H1 (cell line): ENCODE data around the gene NR4A3. TPM values are rescaled to one million over a fixed set of nuclear protein-coding genes. Genes with fewer than 3 reads are reported as not detected.

ENCODE experiments used
- CTCF ChIA-PET: fragments of 300-600 bp; sonication (Branson Sonifier 250); formaldehyde crosslinking; loops from one replicate; lab custom pipeline; 2021; ENCODE audit not compliant: partially characterized antibody; lab: Charles Lee
- POLR2A ChIA-PET: fragments of 300-600 bp; sonication (Branson Sonifier 250); formaldehyde crosslinking; loops from one replicate; lab custom pipeline; 2021; ENCODE audit warnings: inconsistent platforms; ENCODE audit not compliant: partially characterized antibody; lab: Charles Lee
- DNase-seq, 2 experiments: peaks; one replicate each; pipeline versions ENCODE4 v3.0.0 to v3.0.0-alpha.2; 2010 to 2022; ENCODE audit warnings: low spot score in 2 of 2, low read depth in 1 of 2, mixed read lengths in 1 of 2
- FAIRE-seq: peaks from 2 replicates; lab custom pipeline; 2011; peaks lifted over from hg19 to GRCh38; lab: Jason Lieb, UNC
- H2AFZ ChIP-seq: 2 replicates; pipeline ENCODE4 v1.8.1; 2012; ENCODE audit warnings: low read length, inconsistent platforms
- H2AK5ac ChIP-seq: 2 replicates; pipeline ENCODE4 v1.6.1; 2013; ENCODE audit warnings: low read depth, low read length
- H2BK120ac ChIP-seq: replicated peaks from 2 replicates; pipeline ENCODE3; 2013; ENCODE audit warnings: low read depth, low read length, inconsistent platforms
- H2BK12ac ChIP-seq: 2 replicates; pipeline ENCODE4 v1.6.1; 2013; ENCODE audit warnings: low read depth, low read length
- H2BK15ac ChIP-seq: 2 replicates; pipeline ENCODE4 v1.6.1; 2013; ENCODE audit warnings: low read length
- H2BK20ac ChIP-seq: 2 replicates; pipeline ENCODE4 v1.6.1; 2013; ENCODE audit warnings: low read length
- H2BK5ac ChIP-seq: 2 replicates; pipeline ENCODE4 v1.6.1; 2013; ENCODE audit warnings: low read depth, low read length
- H3K14ac ChIP-seq: 2 replicates; pipeline ENCODE4 v1.6.1; 2013; ENCODE audit warnings: inconsistent platforms; ENCODE audit not compliant: insufficient read length
- H3K18ac ChIP-seq: 2 replicates; pipeline ENCODE4 v1.6.1; 2013; ENCODE audit warnings: low read length; ENCODE audit errors: extremely low read depth
- H3K23ac ChIP-seq: 2 replicates; pipeline ENCODE4 v1.6.1; 2013; ENCODE audit warnings: inconsistent platforms; ENCODE audit not compliant: insufficient read length
- H3K23me2 ChIP-seq: 2 replicates; pipeline ENCODE4 v1.6.1; 2013; ENCODE audit warnings: low read depth, low read length
- H3K27ac ChIP-seq: 2 replicates; pipeline ENCODE4 v1.6.1; 2011; ENCODE audit warnings: low read depth, low read length, inconsistent platforms
- H3K27me3 ChIP-seq, 4 experiments: replicated peaks in 1 of 4; 1 replicate in 1 of 4; 2 replicates in 3 of 4; pipeline versions ENCODE4 v1.6.1 to v1.8.1; 2011 to 2013; ENCODE audit warnings: low read length in 3 of 4, mild to moderate bottlenecking in 3 of 4, inconsistent platforms in 2 of 4, mixed read lengths in 2 of 4, moderate library complexity in 1 of 4; ENCODE audit not compliant: control insufficient read depth in 3 of 4, insufficient read depth in 3 of 4; ENCODE audit errors: extremely low read depth in 1 of 4
- H3K36me3 ChIP-seq, 4 experiments: 2 replicates each; pipeline versions ENCODE4 v1.6.1 to v1.8.1; 2011 to 2013; ENCODE audit warnings: mild to moderate bottlenecking in 4 of 4, low read length in 3 of 4, moderate library complexity in 2 of 4, control low read depth in 1 of 4, inconsistent platforms in 1 of 4; ENCODE audit not compliant: insufficient read depth in 4 of 4, control insufficient read depth in 2 of 4
- H3K4ac ChIP-seq: replicated peaks from 2 replicates; pipeline ENCODE3; 2013; ENCODE audit warnings: low read length, low read depth, mixed read lengths, inconsistent platforms; ENCODE audit not compliant: insufficient read length
- H3K4me1 ChIP-seq, 4 experiments: replicated peaks in 1 of 4; 1 replicate in 1 of 4; 2 replicates in 3 of 4; pipeline versions ENCODE4 v1.6.1 to v1.8.1; 2011 to 2013; ENCODE audit warnings: low read length in 3 of 4, inconsistent platforms in 2 of 4, mixed read lengths in 1 of 4; ENCODE audit not compliant: insufficient read depth in 4 of 4, control insufficient read depth in 3 of 4
- H3K4me2 ChIP-seq, 2 experiments: 2 replicates each; pipeline versions ENCODE4 v1.6.1 to v1.8.1; 2011 to 2013; ENCODE audit warnings: low read depth in 2 of 2, low read length in 2 of 2, control low read depth in 1 of 2, inconsistent platforms in 1 of 2, mild to moderate bottlenecking in 1 of 2; ENCODE audit not compliant: insufficient read depth in 1 of 2
- H3K4me3 ChIP-seq, 4 experiments: fragments of 200-600, 300-600 bp in 1 of 4; sonication (generic), shearing (Covaris generic), sonication (Bioruptor Twin) in 1 of 4; 2 replicates each; pipeline versions ENCODE4 v1.5.1 to v1.8.1; 2011 to 2016; ENCODE audit warnings: low read length in 4 of 4, low read depth in 3 of 4, control low read depth in 2 of 4, inconsistent platforms in 2 of 4, mild to moderate bottlenecking in 2 of 4, mixed read lengths in 1 of 4, moderate library complexity in 1 of 4; ENCODE audit not compliant: insufficient read depth in 2 of 4; ENCODE audit errors: extremely low read depth in 1 of 4
- H3K56ac ChIP-seq: replicated peaks from 2 replicates; pipeline ENCODE3; 2013; ENCODE audit warnings: low read depth, mild to moderate bottlenecking, mixed read lengths, low read length, inconsistent platforms; ENCODE audit not compliant: insufficient read length
- H3K79me1 ChIP-seq: 2 replicates; pipeline ENCODE4 v1.6.1; 2013; ENCODE audit warnings: low read depth, low read length, control low read depth
- H3K79me2 ChIP-seq, 2 experiments: 2 replicates each; pipeline versions ENCODE4 v1.6.1 to v1.8.1; 2012 to 2013; ENCODE audit warnings: low read length in 2 of 2, mild to moderate bottlenecking in 2 of 2, inconsistent platforms in 1 of 2; ENCODE audit not compliant: insufficient read depth in 2 of 2, control insufficient read depth in 1 of 2
- H3K9ac ChIP-seq, 4 experiments: replicated peaks in 1 of 4; 1 replicate in 1 of 4; 2 replicates in 3 of 4; pipeline versions ENCODE4 v1.6.1 to v1.8.1; 2011 to 2013; ENCODE audit warnings: low read depth in 3 of 4, low read length in 3 of 4, control low read depth in 2 of 4, mild to moderate bottlenecking in 2 of 4, moderate library complexity in 2 of 4, inconsistent platforms in 1 of 4; ENCODE audit errors: extremely low read depth in 1 of 4
- H3K9me3 ChIP-seq, 2 experiments: 2 replicates each; pipeline versions ENCODE4 v1.6.1 to v1.8.1; 2012 to 2013; ENCODE audit warnings: mild to moderate bottlenecking in 2 of 2, moderate library complexity in 2 of 2, control low read depth in 1 of 2, inconsistent platforms in 1 of 2, low read depth in 1 of 2, low read length in 1 of 2, mixed read lengths in 1 of 2; ENCODE audit not compliant: insufficient read depth in 2 of 2
- H4K20me1 ChIP-seq, 2 experiments: replicated peaks in 1 of 2; 2 replicates each; pipeline versions ENCODE3 to v1.8.1; 2011 to 2013; ENCODE audit warnings: inconsistent platforms in 2 of 2, low read length in 2 of 2, mild to moderate bottlenecking in 1 of 2; ENCODE audit not compliant: insufficient read depth in 2 of 2, control insufficient read depth in 1 of 2
- H4K5ac ChIP-seq: 2 replicates; pipeline ENCODE4 v1.6.1; 2013; ENCODE audit warnings: low read length, low read depth, mixed read lengths, inconsistent platforms; ENCODE audit not compliant: insufficient read length
- H4K8ac ChIP-seq: 2 replicates; pipeline ENCODE4 v1.8.0; 2013; ENCODE audit warnings: mild to moderate bottlenecking, moderate library complexity, low read length, inconsistent platforms; ENCODE audit not compliant: insufficient read depth; ENCODE audit errors: extremely low read depth
- H4K91ac ChIP-seq: replicated peaks from 2 replicates; pipeline ENCODE3; 2013; ENCODE audit warnings: low read length, mixed read lengths, inconsistent platforms; ENCODE audit not compliant: insufficient read length
- CBX8 ChIP-seq: fragments of 300-800, 300-1000 bp; sonication (generic); IDR thresholded peaks from 2 replicates; pipeline ENCODE4 v1.7.1; 2016; ENCODE audit warnings: low read depth, low read length, borderline replicate concordance
- EP300 ChIP-seq, 2 experiments: IDR thresholded peaks; 1 replicate in 1 of 2; 2 replicates in 1 of 2; pipeline ENCODE4 v1.6.1; 2011 to 2012; ENCODE audit warnings: low read depth in 2 of 2, low read length in 2 of 2, mild to moderate bottlenecking in 2 of 2, borderline replicate concordance in 1 of 2, inconsistent platforms in 1 of 2, moderate library complexity in 1 of 2
- POLR2A ChIP-seq, 2 experiments: IDR thresholded peaks; 1 replicate in 1 of 2; 2 replicates in 1 of 2; pipeline ENCODE4 v1.6.1; 2011; ENCODE audit warnings: low read depth in 2 of 2, low read length in 2 of 2, mild to moderate bottlenecking in 2 of 2; ENCODE audit errors: control extremely low read depth in 1 of 2
- SAP30 ChIP-seq: fragments of 300-600 bp; sonication (generic); IDR thresholded peaks from 2 replicates; pipeline ENCODE4 v1.7.1; 2012; ENCODE audit warnings: low read length, moderate library complexity, mild to moderate bottlenecking, inconsistent platforms; ENCODE audit not compliant: insufficient read depth, insufficient replicate concordance
- WGBS, 2 experiments: shearing (Covaris generic) in 1 of 2; methylation state at CpG; one replicate each; pipeline versions ENCODE4 v1.1.6 to v1.1.7; 2013 to 2015; ENCODE audit warnings: low lambda C conversion rate in 2 of 2, mixed read lengths in 2 of 2, inconsistent platforms in 1 of 2, low coverage in 1 of 2, missing lambda C conversion rate in 1 of 2; ENCODE audit not compliant: insufficient replicate concordance in 2 of 2, insufficient coverage in 1 of 2, insufficient read length in 1 of 2; ENCODE audit errors: extremely low coverage in 1 of 2, missing lambda C conversion rate in 1 of 2; 5-methylcytosine and 5-hydroxymethylcytosine counted together
- polyA plus RNA-seq, 7 experiments: library from polyadenylated mRNA; depleted of rRNA in 3 of 7; stranded (reverse) in 5 of 7; unstranded in 2 of 7; fragments of >200 nt in 5 of 7; fragments of 200-250 nt in 2 of 7; gene quantifications; 1 replicate in 5 of 7; 2 replicates in 1 of 7; 4 replicates in 1 of 7; pipeline versions ENCODE4 v1.2.1 to v1.2.3, GENCODE V29; 2011 to 2013; ENCODE audit warnings: missing spikeins in 2 of 7, mixed read lengths in 2 of 7
- total RNA-seq: library from RNA; stranded (reverse); fragmentation: NEBNext Ultra II Directional; extraction: Animal tissue kit (Norgen Biotek cat#: 25700); gene quantifications from 2 replicates; pipeline ENCODE4 v1.2.1, GENCODE V29; 2021
- TF ChIP-seq, protein P1 (sequence below): IDR thresholded peaks from 2 replicates; pipeline ENCODE4 v1.6.1; 2011; ENCODE audit warnings: low read length, improper control_type of control experiment
- TF ChIP-seq, protein P2 (sequence below): IDR thresholded peaks from 2 replicates; pipeline ENCODE4 v1.6.1; 2011; ENCODE audit warnings: low read depth, mild to moderate bottlenecking, low read length; ENCODE audit not compliant: insufficient read depth
- TF ChIP-seq, protein P3 (sequence below), 3 experiments: IDR thresholded peaks; 1 replicate in 2 of 3; 2 replicates in 1 of 3; pipeline versions ENCODE4 v1.5.1 to v1.6.1; 2011; ENCODE audit warnings: low read length in 3 of 3, mild to moderate bottlenecking in 3 of 3, inconsistent platforms in 2 of 3, low read depth in 1 of 3, moderate library complexity in 1 of 3; ENCODE audit not compliant: insufficient read depth in 1 of 3; ENCODE audit errors: control extremely low read depth in 1 of 3
- TF ChIP-seq, protein P4 (sequence below): IDR thresholded peaks from 2 replicates; pipeline ENCODE4 v1.6.1; 2012; ENCODE audit warnings: inconsistent platforms

The NR4A3 gene
- total and polyA plus RNA-seq, 2 of the 8 experiments (the other 6 are each of a cell fraction or from before 2014, with no cell fraction given), result 0.05 to 0.30 TPM

DNA sequence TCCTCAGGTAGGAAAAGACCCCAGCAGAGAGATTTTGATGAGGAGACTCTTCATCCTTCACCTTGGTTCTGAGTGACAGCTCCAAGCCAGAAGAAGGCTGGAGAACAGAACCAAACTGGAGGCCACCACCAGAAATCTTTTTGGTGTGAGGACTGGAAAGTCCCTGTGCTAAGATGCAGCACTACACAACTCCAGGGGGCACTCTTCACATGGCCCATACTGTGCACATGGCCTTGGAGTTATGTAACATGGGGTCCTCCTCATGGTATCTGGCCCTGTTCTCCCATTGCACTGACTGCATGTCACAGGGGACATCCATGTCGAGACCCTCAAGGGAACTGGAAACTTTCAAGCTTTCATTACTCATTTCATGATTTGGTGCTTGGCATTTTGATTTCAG, 67.4 kb downstream of the NR4A3 start:
- H2BK15ac ChIP-seq, result no peak overlapping the region
- H2BK12ac ChIP-seq, result no peak overlapping the region
- FAIRE-seq (no peak), DNase-seq (no peak)
- H2BK120ac ChIP-seq, result no peak overlapping the region
- no peaks in the 10 kb centered on the region for H3K36me3 ChIP-seq
- H2AFZ ChIP-seq, result no peak overlapping the region
- H3K14ac ChIP-seq, result no peak overlapping the region
- H3K18ac ChIP-seq, result no peak overlapping the region
- no peak overlapping the region for H3K4ac ChIP-seq
- H3K9ac ChIP-seq, result no peak overlapping the region
- POLR2A ChIA-PET, result interaction anchor here (0.6 kb wide), 1 partner anchor 283 kb away, joined by 3 read pairs; no protein-coding TSS in a partner anchor
- 87% methylated on average over 1 of the region's 1 CpG; no CpG with 5 or more reads in 1 of the 2 experiments for WGBS, 2 experiments
- no peak overlapping the region for H3K4me3 ChIP-seq
- no peak overlapping the region for H4K91ac ChIP-seq
- H2BK5ac ChIP-seq, result no peak overlapping the region
- H2AK5ac ChIP-seq, result no peak overlapping the region
- H4K5ac ChIP-seq, result no peak overlapping the region
- H3K27ac ChIP-seq, result no peak overlapping the region
- H3K79me2 ChIP-seq, result no peaks in the 10 kb centered on the region
- no peaks in the 10 kb centered on the region for H3K23me2 ChIP-seq
- no peak overlapping the region for H4K8ac ChIP-seq
- no peaks in the 10 kb centered on the region for H4K20me1 ChIP-seq
- no peaks in the 10 kb centered on the region for H3K4me1 ChIP-seq
- H3K23ac ChIP-seq, result no peak overlapping the region
- H3K27me3 ChIP-seq, result no peaks in the 10 kb centered on the region
- H2BK20ac ChIP-seq, result no peak overlapping the region
- CTCF ChIA-PET, result interaction anchor here (0.6 to 1.7 kb wide), 2 partner anchors 41 to 60 kb away, joined by 3 read pairs; no protein-coding TSS in a partner anchor
- no peaks in the 10 kb centered on the region for H3K79me1 ChIP-seq
- H3K56ac ChIP-seq, result no peak overlapping the region
- H3K4me2 ChIP-seq, result no peak overlapping the region
- H3K9me3 ChIP-seq, result no peaks in the 10 kb centered on the region
- no peak for TF ChIP-seq CBX8
- TF ChIP-seq POLR2A (IDR thresholded peaks at IDR 0.05; ENCODE audit: control extremely low read depth in 1 of 2, low read depth in 2 of 2, low read length in 2 of 2), result no peak
- TF ChIP-seq, protein P1, sequence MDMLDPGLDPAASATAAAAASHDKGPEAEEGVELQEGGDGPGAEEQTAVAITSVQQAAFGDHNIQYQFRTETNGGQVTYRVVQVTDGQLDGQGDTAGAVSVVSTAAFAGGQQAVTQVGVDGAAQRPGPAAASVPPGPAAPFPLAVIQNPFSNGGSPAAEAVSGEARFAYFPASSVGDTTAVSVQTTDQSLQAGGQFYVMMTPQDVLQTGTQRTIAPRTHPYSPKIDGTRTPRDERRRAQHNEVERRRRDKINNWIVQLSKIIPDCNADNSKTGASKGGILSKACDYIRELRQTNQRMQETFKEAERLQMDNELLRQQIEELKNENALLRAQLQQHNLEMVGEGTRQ, result no peak
- TF ChIP-seq, protein P2, sequence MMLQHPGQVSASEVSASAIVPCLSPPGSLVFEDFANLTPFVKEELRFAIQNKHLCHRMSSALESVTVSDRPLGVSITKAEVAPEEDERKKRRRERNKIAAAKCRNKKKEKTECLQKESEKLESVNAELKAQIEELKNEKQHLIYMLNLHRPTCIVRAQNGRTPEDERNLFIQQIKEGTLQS, result no peak
- no peak for TF ChIP-seq EP300 (IDR thresholded peaks at IDR 0.05; ENCODE audit: borderline replicate concordance in 1 of 2, low read depth in 2 of 2, low read length in 2 of 2)
- TF ChIP-seq, protein P3, sequence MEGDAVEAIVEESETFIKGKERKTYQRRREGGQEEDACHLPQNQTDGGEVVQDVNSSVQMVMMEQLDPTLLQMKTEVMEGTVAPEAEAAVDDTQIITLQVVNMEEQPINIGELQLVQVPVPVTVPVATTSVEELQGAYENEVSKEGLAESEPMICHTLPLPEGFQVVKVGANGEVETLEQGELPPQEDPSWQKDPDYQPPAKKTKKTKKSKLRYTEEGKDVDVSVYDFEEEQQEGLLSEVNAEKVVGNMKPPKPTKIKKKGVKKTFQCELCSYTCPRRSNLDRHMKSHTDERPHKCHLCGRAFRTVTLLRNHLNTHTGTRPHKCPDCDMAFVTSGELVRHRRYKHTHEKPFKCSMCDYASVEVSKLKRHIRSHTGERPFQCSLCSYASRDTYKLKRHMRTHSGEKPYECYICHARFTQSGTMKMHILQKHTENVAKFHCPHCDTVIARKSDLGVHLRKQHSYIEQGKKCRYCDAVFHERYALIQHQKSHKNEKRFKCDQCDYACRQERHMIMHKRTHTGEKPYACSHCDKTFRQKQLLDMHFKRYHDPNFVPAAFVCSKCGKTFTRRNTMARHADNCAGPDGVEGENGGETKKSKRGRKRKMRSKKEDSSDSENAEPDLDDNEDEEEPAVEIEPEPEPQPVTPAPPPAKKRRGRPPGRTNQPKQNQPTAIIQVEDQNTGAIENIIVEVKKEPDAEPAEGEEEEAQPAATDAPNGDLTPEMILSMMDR (IDR thresholded peaks at IDR 0.05; ENCODE audit: control extremely low read depth in 1 of 3, insufficient read depth in 1 of 3, low read depth in 1 of 3, low read length in 3 of 3), result peak in 1 of 3 experiments; percentile 15; a peak in 1 of 4 replicates
- TF ChIP-seq, protein P4, sequence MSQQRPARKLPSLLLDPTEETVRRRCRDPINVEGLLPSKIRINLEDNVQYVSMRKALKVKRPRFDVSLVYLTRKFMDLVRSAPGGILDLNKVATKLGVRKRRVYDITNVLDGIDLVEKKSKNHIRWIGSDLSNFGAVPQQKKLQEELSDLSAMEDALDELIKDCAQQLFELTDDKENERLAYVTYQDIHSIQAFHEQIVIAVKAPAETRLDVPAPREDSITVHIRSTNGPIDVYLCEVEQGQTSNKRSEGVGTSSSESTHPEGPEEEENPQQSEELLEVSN, result no peak
- no peak for TF ChIP-seq SAP30
